Bone marrow (tissue), 2 donors: ENCODE data around the gene TTC3.

Experiments used
- DNase-seq, 2 donors: peaks; one replicate each; lab custom pipeline; 2025; lab: John Stamatoyannopoulos, UW

The TTC3 gene

DNA sequence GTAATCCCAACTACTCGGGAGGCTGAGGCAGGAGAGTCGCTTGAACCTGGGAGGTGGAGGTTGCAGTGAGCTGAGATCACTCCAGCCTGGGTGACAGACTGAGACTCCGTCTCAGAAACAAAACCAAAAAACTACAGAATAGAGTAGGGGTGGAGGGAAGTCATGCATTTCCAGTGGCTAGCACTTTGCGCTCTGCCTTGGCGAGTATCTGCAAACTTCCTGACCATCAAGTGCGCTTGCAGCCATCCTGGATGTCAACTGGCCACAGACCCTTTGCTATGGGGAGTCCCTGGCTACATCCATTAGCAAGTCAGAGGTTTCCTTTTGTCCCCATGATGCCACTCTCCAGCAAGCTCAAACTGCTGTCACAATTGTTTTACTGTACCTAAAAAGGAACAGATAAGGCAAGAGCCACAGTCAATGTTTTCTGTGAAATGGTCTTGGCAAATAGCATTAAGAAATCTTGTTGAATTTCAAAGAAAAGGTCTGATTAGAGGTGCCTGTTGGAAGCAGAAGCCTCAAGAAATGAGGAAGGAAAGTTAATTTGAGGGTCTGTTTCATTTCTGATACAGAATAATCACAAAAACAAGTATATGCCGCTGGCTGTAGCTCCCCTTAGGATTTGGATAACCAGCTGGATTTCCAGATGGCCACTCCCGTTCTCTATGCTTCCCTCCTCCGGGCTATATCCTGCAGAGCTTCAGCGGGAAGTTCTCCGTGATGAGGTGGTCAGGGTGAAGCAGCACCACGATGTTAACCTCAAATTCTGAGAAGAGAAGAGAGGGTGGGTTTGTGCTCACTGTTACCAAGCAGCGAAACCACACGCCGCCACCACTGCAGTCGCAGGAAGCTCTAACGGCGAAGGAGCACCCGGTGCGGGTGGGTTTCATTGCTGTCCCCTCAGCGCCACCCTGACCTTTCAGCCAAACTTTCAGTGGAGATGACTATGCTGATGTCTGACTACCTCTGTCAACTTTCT is 152.1 kb downstream of the TTC3 start:
- peak in 1 of 2 donors; percentile 54 for DNase-seq

DNA sequence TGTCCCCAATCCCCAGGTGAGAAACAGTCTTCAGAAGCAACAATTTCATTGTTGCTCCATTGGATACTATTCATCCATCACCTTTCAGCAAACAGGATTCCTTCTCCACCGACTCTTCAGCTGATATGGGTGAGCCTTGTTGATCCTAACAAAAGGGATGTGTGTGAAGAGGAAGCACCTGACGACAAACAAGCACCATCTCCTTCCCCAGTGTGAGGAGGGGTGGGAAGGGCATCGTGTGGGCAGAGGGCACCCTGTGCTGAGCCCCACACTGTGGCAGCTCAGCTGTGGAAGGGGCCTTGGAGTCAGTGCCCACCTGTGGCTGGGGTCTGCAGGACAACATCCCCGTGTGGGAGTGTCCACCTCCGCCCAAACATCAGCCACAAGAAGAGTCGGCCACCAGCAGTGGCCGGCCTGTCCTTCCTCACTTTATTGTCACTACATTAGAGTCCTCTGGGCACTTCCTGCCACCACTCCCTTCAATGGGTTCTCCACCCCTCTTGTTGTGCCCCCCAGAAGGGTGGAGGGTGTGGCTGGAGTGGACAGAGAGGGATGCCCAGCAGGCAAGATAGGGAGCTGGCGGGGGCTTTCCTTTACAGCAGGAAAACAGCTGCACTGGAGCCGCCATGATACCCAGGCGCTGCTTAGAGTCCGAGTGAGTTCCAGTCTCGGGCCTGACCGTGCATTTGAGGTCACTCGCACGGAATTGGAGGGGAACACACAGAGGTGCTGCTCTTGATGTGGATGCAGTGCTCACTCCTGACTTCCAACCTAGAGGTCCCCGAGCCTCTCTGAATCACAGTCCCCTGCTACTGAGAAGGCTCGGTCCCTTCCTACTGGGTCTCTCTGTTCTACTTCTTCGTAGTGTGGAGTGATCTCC is 153.2 kb downstream of the TTC3 start:
- DNase-seq = no peak

DNA sequence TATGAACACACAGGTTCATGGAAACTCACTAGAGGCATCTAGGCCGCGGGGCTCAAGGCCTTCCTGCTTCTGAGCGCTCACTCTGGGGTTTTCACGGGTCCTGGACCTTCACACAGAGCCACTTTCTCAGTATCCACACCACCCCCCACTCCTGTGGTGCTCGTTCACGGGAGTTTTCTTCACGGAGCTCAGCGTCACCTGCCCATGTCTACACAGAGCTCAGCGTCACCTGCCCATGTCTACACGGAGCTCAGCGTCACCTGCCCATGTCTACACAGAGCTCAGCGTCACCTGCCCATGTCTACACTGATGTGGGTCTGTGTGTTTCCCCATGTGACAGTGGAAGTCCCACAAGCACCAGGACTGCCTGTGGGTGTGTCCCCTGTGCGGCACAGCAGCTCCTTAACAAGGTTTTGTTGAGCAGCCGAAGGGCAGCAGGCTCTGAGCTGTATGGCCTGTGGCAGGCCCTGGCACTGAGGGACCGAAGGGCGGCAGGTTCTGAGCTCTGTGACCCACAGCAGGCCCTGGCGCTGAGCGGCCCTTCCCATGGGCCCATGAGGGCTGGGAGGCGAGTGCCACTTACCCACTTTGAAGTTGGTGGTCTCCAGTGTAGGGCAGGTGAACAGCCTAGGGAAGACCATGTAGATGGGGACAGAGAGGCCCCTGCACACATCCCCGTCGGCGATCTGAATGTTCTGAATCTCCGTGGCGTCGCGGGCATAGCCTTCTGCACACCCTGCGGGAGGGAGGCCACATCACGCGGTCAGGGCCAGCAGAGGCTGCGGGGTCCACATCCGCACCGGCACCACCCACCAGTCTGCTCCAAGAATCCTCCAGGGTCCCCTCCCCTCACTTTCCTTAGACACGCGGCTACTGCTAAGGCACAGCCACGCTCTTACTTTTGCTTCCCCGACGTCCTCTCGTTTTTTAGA is 154.3 kb downstream of the TTC3 start:
- no peak for DNase-seq

DNA sequence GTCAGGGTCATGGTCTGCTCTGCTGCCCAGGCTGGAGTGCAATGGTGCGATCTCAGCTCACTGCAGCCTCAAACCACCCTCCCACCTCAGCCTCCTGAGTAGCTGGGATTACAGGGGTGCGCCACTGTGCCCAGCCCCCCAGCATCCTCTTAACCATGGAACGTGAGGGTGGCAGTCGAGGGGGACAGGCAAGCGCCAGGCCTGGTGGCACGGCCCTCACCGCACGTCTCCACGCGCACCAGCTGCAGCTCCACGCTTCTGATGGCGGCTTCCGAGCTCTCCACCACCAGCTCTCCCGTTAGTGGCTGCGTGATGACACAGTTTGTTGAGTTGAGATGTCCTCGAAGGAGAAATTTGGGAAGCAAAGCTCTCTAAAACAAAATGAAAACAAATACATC is 154.9 kb downstream of the TTC3 start:
- DNase-seq = no peak

DNA sequence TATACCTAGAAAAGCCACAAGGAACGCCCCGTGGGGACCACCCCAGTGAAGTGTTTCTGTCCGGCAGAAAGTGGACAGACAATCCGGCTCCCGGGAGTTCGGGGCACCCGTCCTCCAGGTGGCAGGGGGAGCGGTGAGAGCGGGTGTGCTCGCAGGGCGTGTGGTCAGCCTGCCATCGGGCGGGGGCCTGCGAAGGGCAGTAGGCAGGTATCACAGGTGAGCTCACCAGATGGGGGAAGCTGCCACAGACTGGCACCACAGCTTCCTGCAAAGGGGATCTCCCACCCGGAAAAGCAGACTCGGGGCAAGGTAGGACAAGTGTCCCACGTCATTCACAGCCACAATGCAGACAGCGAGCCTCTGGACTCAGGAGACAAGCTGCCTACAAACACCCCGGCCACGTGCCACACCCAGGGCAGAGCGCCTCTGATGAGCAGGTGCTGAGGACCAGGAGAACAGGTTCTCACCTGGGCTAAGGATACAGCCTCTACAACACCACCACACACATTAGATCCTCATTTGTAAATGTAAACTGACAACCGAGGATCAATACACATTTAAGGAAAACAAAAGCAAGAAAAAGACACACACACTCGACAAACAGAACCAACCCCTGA is 157.7 kb downstream of the TTC3 start:
- no peak for DNase-seq

DNA sequence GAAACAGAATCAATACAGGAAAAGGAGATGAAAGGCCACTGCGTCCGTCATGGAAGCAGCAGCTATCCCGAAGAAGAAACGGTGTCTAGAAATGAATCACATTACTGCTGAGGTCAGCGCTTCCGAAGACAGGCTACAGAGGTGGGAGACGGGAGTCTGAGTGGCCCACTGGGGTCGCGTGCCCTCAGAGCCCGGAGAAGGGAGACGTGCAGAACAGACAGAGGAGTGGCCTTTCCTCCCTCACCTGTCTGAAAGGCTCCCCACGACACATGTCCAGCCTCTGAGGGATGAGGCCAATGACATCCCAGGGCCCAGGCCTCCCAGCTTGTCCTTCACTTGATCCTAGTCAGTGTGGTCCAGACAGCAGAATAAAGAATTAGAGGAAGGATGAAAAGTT is 158.2 kb downstream of the TTC3 start:
- DNase-seq = no peak

DNA sequence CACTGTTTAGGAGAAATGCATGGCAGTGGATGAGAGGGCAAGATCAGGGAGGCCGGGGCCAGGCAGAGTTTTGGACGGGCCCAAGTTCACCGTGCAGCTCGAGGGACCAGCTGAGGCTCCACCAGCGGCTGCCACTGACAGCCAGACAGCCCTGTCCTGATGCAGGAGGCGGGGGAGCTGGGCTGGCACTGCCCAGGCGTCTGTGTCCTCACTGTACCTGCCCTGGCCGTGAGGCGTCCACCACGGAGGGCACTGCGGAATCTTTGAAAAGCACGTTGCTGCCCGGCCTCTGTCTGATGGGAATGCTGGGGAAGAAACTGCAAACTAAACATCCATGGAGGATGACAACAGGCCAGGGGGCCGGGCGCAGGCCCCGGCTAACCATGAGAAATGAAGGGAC is 158.6 kb downstream of the TTC3 start:
- DNase-seq = no peak

DNA sequence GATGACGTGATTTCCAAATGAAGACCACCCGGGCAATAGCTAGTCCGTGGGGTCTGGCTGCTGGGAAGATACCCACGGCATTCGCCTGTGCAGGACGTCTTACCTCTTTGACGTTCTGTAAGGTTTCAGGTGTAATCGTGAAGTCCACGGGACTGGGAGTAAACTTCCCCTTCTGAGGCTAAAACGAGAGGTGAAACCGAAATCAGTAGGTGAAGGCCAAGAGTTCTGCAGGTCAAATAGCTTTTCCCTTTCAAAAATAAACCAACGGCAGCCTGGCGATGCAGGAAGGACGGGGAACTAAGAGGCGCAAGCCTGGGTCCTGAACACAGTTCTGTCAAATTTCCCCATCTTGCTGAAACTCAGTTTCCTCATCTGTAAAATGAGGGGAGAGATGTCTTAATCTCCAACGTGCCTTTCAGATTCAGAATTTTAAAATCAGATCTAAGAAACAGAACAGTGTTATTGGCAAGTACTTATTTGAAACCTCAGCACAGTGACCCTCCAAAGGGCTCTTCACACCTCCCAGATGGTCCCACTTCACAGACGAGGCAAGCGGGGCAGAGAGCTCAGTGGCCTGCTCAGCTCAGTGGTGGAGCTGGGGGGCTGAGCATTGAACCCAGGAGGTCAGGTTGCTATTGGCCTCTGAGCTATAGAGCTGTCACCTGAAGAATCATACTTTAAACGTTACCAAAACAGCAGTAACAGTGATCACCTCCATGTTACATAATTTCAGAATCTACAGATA is 159.4 kb downstream of the TTC3 start:
- DNase-seq = no peak

DNA sequence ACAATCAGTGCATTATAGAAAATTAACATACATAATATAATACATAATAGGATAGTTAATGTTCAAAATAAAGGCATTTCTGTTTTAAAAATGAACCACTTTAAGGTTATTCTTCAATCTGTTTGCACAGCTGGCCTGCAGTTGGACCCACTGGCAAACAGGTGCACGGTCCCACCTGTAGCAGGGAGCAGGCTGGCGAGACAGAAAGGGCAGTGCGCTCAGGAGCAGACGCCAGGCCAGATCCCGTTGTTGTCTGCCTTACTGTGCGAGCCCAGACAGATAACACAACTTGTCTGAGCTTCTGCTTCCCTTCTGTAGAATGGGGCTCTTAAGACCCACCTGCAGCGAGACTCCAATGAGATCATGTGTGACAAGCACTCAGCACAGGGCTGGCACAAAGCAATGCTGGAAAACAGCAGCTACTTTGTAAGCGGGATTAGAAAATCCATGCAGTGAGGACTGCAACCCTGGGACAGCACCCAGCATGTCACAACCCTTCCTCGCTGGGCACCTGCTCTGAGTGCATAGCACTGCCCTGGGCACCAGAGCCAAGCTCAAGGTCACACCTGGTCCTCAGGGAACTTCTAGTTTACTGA is 160.6 kb downstream of the TTC3 start:
- no peak for DNase-seq

DNA sequence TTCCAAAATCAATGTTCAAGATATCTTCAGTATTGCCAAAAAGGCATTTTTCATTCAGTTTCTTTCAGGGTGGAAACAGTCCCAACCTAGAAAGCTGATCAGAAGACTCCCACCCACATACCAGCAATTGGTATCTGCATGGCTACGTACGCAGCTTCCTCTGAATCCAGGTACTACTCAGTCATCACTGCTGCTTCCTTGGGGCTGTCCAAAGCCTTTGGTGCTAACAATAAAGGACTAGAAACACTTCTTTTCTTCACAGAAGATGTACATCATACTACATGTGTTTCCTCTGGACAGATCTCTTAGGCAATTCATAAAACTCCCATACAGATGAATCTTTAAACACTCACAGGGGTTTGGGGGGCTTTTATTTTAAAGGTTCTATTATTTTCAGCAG is 164.3 kb downstream of the TTC3 start:
- DNase-seq = no peak

DNA sequence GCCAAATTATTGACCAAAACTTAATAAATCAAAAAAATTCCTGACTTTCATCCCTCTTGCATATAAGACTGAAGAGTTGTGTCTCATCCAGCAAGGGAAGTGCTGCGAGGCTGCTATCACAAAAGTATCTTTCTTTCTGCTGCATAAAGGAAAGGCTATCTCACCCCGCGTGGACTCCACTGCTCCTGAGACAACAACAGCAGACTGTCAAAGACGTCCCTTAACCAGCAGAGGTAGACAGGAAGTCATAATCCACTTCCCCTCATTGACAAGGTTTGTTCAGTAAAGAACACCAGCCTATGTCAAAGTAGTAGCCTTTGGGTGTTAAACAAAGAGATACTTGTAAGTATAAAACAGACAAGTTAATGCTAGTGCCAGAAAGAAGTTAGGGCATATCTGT is 164.7 kb downstream of the TTC3 start:
- DNase-seq = no peak

DNA sequence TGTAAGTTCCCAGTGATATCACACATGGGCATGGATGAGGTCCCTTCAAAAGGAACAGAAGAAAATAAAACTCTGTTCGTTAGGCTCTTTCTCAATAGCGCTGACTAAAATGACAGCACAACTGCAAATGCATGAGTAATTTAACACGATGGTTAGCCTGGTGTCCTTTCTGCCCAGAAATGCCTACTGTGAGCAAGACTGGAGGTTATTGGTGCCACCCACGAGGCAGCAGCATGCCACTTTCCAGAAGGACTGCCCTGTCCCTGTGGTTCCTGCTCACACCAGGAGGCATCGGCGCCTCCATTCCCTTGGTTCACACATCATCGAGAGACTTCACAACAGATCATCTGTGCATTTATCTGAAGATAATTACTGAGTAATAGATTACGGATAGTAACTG is 167.9 kb downstream of the TTC3 start:
- DNase-seq = no peak

DNA sequence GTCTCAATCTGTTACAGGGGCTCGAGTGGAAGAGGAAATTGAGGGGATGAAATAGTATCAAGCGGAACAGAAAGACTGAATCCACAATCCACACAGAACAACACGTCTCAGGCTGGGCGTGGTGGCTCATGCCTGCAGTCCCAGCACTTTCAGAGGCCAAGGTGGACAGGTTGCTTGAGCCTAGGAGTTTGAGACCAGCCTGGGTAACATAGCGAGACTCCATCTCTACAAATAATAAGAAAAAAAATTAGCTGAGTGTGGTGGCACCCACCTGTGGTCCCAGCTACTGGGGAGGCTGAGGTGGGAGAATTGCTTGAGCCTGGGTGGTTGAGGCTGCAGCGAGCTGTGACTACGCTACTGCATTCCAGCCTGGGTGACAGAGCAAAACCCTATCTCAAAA is 168.4 kb downstream of the TTC3 start:
- DNase-seq = no peak

DNA sequence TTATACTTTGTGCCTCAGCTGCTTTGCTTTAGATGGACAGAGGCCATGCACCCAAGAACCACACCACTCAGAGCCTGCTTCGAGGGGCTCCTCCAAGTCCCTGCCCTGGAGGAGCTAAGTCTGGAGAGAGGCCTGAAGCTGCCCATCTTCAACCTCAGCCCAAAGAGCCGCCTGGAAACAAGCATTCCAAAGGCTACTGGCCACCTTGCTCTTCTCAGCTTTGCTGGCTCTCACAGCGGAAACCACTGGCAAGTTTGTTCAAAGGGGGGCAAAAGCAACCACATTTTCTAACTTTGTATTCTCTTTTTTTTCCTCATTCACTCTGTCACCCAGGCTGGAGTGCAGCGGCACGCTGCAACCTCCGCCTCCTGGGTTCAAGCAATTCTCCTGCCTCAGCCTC is 170.9 kb downstream of the TTC3 start:
- no peak for DNase-seq

DNA sequence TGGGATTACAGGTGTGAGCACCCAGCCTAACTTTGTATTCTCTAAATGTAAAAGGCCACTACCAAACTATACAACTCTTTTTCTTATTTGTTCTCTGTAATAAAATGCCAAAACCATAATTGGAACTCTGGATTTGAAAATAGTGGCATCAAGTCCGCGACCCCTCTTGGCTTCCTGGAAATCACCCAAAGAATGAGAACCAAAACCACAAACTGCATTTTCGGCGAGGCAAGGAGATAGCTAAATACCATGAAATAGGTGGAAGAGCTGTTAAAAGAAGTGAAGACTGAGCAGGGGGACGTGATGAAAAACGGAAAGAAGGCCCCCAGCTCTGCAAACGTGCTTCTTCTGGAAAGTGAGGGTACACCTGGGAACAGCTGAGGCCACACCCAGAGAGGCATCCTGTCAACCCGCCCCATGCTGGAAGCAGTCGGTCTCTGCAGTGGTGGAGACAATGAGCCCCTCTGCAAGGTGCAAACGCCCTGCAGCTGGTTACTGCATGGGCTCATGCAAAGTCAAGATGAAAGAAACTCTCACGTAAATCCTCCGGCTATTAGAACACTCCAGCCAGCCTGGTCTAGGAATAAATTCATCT is 171.5 kb downstream of the TTC3 start:
- no peak for DNase-seq

DNA sequence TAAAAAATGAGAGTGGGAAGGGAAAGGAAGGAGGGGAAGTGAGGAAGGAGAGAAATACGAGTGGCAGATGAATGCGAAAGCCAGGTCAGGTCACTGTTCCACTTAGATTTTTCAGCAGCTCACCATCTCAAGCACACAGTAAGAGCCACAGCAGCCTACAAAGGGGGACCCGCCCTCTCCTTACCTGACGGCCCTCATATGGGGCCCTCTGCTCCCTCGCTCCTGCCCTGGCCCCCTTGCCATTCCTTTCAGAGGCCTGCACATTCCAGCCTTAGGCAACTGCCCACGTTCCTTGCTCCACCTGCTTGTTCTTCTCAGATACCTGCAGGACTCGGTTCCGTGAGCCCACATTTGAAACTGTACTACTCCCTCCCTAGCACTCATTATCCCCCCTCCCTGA is 172.1 kb downstream of the TTC3 start:
- no peak for DNase-seq

DNA sequence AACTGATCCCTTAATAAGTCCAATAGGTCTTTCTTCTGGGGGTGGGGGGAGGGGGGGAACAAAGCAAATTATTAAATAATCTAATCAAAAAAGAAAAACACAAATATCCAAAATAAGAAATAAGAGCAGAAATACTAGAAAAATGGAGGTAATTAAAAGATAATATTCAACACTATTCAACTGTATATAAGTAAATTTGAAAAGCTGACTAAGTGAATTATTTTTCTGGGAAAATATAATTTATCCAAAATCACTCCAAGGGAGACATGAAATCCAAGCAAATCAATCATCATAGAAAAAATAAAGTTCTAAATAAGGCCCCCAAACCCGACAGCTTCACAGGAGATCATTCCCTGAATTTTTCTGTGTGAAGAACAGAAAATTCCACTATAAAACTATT is 175.2 kb downstream of the TTC3 start:
- DNase-seq = no peak

DNA sequence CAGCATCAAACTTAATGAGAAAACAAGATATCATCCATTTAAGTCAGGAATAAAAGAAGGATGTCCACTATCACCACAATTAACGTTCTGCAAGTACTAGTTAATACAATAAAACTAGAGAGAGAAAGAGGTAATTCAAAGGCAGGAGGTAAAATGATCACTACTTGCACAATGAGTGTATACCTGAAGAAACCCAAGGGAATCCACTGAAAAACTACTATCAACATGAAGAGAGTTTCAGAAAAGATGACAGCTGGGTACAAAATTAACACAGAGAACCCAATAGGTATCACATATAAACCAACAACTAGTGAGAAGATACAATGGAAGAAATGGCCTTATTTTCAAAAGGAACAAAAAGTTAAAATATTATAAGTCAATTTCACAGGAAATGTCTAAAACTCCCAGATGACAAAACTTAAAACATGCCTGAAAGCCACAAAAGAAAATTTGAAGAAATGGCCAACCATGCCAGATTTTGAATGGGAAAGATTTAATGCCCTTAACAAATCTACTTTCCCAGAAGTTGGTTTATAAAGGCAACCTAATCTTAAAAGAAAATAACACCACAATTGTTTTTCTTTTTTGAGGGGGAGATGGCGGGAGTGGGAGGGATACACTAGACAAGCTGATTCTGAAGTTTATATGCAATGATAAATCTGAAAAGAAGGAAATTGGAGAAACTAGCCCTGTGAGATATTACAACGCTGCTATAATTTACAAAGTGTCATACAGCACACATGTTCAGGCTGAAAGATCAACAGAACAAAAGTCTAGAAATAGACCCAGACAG is 176.3 kb downstream of the TTC3 start:
- DNase-seq = no peak

DNA sequence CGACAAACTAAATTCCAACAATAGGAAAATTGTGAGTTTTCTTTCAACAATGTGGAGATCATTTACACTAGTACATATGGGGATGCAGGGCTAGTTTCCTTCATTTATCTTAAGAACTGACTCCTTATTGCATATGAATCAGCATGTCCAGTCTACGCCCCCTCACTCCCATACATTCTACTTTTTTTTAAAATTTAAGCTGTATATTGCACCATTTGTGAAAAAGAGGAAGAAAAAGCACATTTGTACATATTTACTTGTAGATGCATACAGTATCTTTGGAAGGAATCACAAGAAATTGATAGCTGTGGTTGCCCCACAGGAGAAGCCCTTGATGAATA is 178.2 kb downstream of the TTC3 start:
- peak in 1 of 2 donors; percentile 19 for DNase-seq
